Measurements from ENCODE around the gene GNA12. TPM values are rescaled to one million over a fixed set of nuclear protein-coding genes. Genes with fewer than 3 reads are reported as not detected.

Gene GNA12
- total RNA-seq, 4 donors from 2014 or later = 17.9 to 33.3 (median 21.7) TPM

GRCh38 chr7:2819161-2819953, 24.8 kb downstream of the GNA12 start:
- no peak overlapping the region for H3K4me3 ChIP-seq (replicated peaks in 1 of 3)
- H3K27ac ChIP-seq = no peak overlapping the region
- no peaks in the 10 kb centered on the region for H3K9me3 ChIP-seq
- H3K4me1 ChIP-seq = peaks cover 19 to 26% of the 10 kb centered on the region in 2 donors
- TF ChIP-seq CTCF (IDR thresholded peaks at IDR 0.05) (no peak), POLR2A (IDR thresholded peaks at IDR 0.05) (no peak)
- 95 to 97% methylated on average over 15 of the region's 15 CpGs for WGBS, 2 donors
- H3K36me3 ChIP-seq = no peaks in the 10 kb centered on the region
- intact Hi-C loops (cut with DNase I) = no loop called here
- DNase-seq = no peak
- H3K27me3 ChIP-seq = no peaks in the 10 kb centered on the region

GRCh38 chr7:2818653-2819052, 25.5 kb downstream of the GNA12 start:
- H3K27ac ChIP-seq = no peak overlapping the region
- TF ChIP-seq POLR2A (IDR thresholded peaks at IDR 0.05) (no peak), CTCF (IDR thresholded peaks at IDR 0.05) (no peak)
- intact Hi-C loops (cut with DNase I) = no loop called here
- peaks cover 19 to 26% of the 10 kb centered on the region in 2 donors for H3K4me1 ChIP-seq
- no peak for DNase-seq
- no peaks in the 10 kb centered on the region for H3K9me3 ChIP-seq
- H3K36me3 ChIP-seq = no peaks in the 10 kb centered on the region
- 91 to 96% methylated on average over 12 of the region's 12 CpGs for WGBS, 2 donors
- no peak overlapping the region for H3K4me3 ChIP-seq (replicated peaks in 1 of 3)
- H3K27me3 ChIP-seq = no peaks in the 10 kb centered on the region

GRCh38 chr7:2818121-2818520, 26.0 kb downstream of the GNA12 start:
- no peak for DNase-seq
- no peaks in the 10 kb centered on the region for H3K36me3 ChIP-seq
- no peak for TF ChIP-seq POLR2A (IDR thresholded peaks at IDR 0.05)
- TF ChIP-seq CTCF (IDR thresholded peaks at IDR 0.05) = no peak
- no peak overlapping the region for H3K27ac ChIP-seq
- intact Hi-C loops (cut with DNase I) = no loop called here
- no peaks in the 10 kb centered on the region for H3K9me3 ChIP-seq
- no peak overlapping the region for H3K4me3 ChIP-seq (replicated peaks in 1 of 3)
- H3K27me3 ChIP-seq = no peaks in the 10 kb centered on the region
- 73 to 90% methylated on average over 5 to 7 of the region's 7 CpGs for WGBS, 2 donors
- H3K4me1 ChIP-seq = peaks cover 18 to 26% of the 10 kb centered on the region in 2 donors

- Histone ChIP-seq H3K36me3 (no peaks in the 10 kb centered on the region), H3K27me3 (no peaks in the 10 kb centered on the region), H3K4me1 (peaks cover 15 to 27% of the 10 kb centered on the region in 2 donors), H3K9me3 (no peaks in the 10 kb centered on the region), H3K27ac (no peak overlapping the region), H3K4me3 (replicated peaks in 1 of 3) (no peak overlapping the region)
- intact Hi-C loops (cut with DNase I) = no loop called here
- TF ChIP-seq POLR2A (IDR thresholded peaks at IDR 0.05) = no peak
- no peak for TF ChIP-seq CTCF (IDR thresholded peaks at IDR 0.05)
- 91 to 93% methylated on average over 3 of the region's 3 CpGs for WGBS, 2 donors
- DNase-seq = no peak
Measured at GRCh38 chr7:2817456-2817855, 26.7 kb downstream of the GNA12 start.

- DNase-seq = no peak
- WGBS, 2 donors = 87 to 94% methylated on average over 16 of the region's 16 CpGs
Measured at GRCh38 chr7:2815875-2816245, 28.2 kb downstream of the GNA12 start.

More at GRCh38 chr7:2815875-2816245, 28.2 kb downstream of the GNA12 start:
- intact Hi-C loops (cut with DNase I) = no loop called here
- Histone ChIP-seq H3K9me3 (no peaks in the 10 kb centered on the region), H3K4me3 (replicated peaks in 1 of 3) (no peak overlapping the region), H3K4me1 (peaks cover 4 to 23% of the 10 kb centered on the region in 2 donors), H3K27me3 (no peaks in the 10 kb centered on the region), H3K27ac (no peak overlapping the region), H3K36me3 (no peaks in the 10 kb centered on the region)
- TF ChIP-seq CTCF (IDR thresholded peaks at IDR 0.05) (no peak), POLR2A (IDR thresholded peaks at IDR 0.05) (no peak)

Measured in thyroid gland (tissue), 4 donors.